HCT116 (cell line): ENCODE results near the gene NUCB2.

Experiments
- CTCF ChIP-seq, 3 experiments: fragments of 200-600 bp in 1 of 3; sonication (generic) in 1 of 3; IDR thresholded peaks in 2 of 3; conservative IDR thresholded peaks in 1 of 3; 2 replicates each; pipeline ENCODE4 v1.5.1; 2012 to 2017; ENCODE audit warnings: low read depth in 2 of 3, low read length in 2 of 3, antibody characterized with exemption in 1 of 3, borderline replicate concordance in 1 of 3, control low read depth in 1 of 3, mild to moderate bottlenecking in 1 of 3, mixed read lengths in 1 of 3, mixed run types in 1 of 3, moderate library complexity in 1 of 3; ENCODE audit not compliant: insufficient read depth in 1 of 3
- EZH2 ChIP-seq: fragments of 200-600 bp; sonication (generic); IDR thresholded peaks from 2 replicates; pipeline ENCODE4 v1.6.1; 2017; ENCODE audit warnings: antibody characterized with exemption, mixed run types

DNA sequence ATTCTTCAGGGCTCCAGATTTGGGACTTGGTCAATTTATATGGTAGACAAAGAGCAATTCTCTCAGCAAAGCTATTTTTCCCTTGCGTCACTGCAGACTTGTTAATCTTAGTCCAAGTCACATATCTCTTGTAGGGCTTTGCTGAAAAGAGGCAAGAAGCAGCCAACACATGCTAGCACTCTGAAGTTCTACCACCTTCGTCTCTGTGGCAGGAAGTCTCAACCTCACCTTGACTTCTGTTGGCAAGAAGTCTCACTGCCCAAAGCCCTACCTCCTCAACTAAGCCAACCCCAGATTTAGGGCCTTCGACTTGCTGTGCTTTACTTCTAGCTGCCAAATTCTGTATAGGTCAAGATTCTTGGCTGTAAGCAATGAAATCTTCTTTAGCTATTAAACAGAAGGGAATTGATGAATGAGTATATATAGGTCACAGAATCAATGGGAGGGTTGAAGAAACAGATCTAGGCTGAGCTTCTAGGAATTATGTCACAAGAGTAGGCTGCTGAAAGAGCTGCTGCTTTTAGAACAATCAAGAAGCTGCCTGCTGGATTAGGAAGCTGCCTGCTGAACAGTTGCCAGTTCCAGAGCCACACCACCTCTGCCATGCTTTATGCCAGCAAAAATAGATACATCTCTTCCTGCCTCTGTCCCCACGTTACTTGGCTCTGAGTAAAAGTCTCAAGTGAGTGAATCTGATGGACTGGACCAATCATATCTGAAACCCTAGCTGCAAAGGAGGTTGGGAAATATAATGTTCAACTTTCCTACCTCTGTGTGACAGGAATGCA is 57.5 kb downstream of the NUCB2 start:
- TF ChIP-seq CTCF (IDR thresholded peaks at IDR 0.05 in 2 of 3, conservative IDR thresholded peaks at IDR 0.05 in 1 of 3; ENCODE audit: borderline replicate concordance in 1 of 3, insufficient read depth in 1 of 3, low read depth in 2 of 3, low read length in 2 of 3) (no peak), EZH2 (no peak)
